Stimulated activated CD4-positive, alpha-beta T cell treated with anti-CD3 and anti-CD28 coated beads, Interleukin-1b, Interleukin-23, amount 100 ng/mL, for 4 hours (primary cell): ENCODE data around the gene MAP4.

Experiments
- DNase-seq, 2 donors: peaks; one replicate each; pipeline ENCODE4 v3.0.0-alpha.2; 2020; ENCODE audit warnings: low read depth in 2 of 2

MAP4 gene

DNA sequence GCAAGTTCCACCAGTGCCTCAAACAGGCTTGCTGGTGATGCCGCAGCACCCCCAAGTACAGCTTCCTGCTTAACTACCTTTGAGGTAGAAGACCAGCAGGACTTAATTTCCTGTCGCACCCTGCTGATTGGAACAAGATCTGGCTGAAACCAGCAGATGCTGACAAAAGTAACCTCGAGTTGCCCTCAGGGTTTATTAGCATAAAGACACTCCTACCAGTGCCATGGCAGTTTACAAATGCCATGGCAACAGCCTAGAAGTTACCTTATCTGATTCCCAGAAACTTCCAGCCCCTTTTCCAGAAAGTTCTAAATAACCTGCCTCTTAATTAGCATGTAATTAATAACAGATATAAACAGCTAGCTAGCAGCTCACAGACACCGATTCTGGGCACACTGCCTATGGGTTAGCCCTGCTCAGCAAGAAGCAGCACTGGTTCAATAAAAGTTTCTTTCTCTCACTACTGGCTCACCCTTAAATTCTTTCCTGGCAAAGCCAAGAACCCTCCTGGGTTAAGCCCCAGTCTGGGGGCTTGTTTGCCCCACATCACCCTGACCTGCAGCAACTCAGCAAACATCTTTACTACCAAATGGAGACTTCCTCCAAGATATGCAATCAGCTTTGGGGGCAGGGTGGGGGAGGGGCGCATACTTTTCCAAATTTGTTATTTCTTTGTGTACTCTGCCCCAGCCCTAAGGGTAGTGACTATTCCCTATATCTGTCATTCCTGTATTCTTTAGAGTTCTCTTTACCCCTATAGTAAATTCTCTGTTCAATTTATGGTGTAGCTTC is 54.2 kb downstream of the MAP4 start:
- no peak for DNase-seq

DNA sequence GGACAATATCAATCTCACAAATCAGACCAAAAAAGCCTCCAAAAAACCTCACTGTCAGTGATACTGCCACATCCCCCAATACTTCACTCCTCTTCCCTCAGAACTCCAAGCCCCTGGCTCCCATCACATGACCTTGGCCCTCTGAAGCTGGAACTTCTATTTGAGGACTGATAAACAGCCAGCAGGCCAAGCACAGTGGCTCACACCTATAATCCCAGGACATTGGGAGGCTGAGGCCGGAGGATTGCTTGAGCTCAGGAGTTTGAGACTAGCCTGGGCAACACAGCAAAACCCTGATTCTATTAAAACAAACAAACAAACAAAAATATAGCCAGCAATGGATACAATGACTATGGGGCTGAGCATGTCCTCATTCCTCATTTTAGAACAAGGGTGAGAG is 55.2 kb downstream of the MAP4 start:
- no peak for DNase-seq

DNA sequence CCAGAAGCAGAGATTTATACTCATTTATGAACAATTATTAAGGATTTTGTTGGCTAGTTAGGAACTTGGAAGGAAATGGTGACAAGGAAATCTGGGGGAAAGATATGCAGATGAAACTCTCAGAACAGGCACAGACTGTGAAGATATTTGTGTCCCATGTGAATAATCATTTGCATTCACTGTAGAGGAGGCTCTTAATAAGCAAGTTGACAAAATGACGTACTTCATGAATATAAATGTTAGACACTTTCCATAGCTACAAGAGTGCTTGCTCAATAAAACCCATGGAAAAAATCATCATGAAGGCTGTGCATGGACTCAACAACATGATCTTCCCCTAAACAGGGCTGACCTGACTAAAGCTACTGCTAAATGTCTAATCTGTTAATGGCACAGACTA is 59.7 kb downstream of the MAP4 start:
- DNase-seq, result no peak

DNA sequence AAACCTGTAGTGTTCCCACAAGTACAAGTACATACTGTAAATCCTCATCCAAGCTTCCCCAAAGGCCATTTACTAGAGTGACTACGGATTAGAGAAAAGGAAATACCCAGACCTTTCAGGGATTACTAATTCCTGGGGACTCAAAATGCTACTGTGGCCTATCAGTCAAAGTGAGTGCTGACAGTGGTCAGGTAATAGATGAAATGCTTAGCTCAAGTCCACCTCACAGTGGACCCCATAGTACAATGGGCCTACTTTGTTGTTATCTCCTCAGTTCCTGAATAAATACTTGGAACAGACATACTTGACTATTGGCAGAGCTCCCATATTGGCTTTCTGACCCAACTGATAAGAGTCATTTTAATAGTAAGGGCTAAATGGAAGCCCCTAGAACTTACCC is 61.6 kb downstream of the MAP4 start:
- no peak for DNase-seq

DNA sequence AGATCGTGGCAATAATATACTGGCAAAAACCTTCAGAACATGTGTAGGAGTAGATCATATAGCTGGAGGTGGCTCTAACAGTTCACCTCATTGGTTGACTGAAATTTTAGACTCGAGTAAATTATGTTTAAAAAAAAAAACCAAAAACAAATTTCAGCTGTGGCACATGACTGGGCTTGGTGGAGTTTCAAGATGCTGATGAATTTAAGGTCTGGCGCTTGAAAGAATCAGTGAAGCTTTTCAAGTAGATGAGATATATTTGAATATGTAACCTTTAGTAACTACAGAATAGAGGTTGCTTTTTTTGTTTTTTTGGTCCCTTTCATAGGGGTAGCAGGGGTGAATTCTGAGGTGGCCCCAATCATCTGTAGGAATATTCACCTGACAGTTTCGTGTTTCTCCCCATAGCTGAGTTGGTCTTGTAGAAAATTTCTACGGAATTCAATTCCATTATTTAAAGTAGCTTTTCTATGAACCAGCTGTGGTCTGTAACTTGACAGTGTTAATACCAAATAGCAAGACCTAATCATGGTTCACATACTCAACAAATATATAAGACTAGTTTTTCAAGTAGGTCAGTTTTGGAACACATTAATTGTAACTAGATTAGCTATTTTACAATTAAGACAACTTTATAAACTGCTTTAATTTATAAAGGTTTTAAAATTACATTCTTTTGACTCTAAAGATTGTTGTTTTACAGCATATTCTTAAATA is 65.6 kb downstream of the MAP4 start:
- no peak for DNase-seq

DNA sequence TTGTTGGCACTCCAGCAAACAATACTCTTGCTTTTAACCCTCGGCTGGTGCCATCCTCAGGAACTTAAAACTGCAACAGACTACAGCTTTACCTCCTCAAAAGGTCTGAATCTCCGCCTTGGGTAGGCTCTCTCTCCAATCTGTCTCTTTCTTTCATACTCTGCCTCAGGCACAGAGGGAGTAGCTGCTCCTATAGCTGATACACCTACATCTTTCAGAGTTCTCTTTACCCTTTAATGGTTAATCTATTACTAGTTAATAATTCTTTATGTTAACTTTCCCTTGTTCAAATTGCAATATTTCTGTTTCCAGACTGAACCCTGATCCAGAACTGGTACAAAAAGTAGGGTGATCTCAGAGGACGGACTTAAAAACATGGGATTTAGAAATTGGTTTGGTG is 66.2 kb downstream of the MAP4 start:
- no peak for DNase-seq

DNA sequence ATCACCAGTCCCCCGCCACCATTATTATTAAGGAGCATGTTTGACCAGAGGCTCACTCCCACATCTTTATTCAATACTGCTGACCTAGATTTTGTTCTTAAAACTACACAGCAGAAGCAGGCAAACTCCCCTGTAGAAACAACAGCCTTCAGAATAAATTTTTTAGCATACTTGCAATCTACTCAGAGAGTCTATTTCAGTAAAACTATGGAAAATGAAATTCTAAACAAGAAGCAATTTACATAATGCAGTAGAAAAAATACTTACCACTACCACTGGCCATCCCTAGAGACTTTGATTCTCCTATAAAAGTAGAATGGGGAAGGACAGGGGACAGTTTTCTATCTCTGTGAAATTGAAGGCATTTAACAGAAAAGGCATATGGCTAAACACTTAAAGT is 76.0 kb downstream of the MAP4 start:
- no peak for DNase-seq

DNA sequence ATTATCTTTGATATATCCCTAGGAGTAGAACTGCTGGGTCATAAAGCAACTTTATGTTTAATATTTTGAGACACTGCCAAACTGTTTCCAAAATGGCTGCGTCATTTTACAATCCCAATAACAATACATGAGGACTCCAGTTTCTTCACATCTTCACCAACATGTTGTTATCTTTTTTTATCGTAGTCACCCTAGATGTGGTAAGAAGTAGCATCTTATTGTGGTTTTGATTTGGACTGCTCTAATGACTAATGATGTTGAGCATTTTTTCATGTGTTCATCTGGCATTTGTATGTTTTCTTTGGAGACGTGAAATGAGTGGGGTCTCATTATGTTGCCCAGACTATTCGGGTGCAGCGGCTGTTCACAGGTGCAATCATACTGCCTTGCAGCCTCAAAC is 83.8 kb downstream of the MAP4 start:
- DNase-seq, result no peak

DNA sequence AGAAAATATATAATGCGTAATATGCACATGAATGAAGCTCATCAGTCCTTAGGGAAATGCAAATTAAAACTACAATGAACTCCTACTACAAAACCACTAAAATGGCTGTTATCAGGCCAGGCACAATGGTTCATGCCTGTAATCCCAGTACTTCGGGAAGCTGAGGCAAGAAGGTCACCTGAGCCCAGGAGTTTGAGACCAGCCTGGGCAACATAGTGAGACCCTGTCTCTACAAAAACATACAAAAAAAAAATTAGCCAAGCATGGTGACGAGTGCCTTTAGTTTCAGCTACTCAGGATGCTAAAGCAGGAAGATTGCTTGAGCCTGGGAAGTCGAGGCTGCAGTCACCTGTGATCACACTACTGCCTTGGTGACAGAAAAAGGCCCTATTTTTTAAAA is 85.2 kb downstream of the MAP4 start:
- DNase-seq, result no peak

DNA sequence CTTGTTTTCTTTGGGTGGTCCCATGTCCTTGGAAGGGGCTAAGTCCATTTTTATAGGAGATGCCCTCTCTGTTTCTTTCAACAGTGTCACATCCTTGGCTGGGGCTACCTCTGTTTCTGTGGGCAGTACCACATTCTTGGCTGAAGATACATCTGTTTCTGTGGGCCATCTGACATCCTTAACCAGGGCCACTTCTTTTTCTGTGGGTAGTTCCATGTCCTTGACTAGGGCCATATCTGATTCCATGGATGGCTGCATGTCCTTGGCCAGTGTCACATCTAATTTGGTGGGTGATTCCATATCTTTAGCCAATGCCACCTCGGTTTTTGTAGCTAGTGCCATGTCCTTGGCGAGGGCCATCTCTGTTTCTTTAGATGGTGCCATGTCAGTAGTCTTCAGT is 99.5 kb downstream of the MAP4 start:
- DNase-seq, result no peak

DNA sequence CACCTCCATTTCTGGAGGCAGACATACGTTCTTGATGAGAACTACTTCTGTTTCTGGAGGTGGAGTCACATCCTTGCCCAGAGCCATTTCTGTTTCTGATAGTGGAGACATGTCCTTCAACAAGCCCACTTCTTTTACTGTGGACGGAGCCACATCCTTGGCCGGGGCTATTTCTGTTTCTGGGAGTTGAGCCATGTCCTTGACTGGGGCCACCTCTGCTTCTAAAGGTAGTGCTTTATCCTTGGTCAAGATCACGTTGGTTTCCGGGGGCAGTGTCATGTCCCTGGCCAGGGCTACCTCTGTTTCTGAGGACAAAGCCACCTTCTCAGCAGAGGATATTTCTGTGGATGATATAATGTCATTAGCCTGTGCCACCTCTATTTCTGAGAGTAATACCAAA is 100.0 kb downstream of the MAP4 start:
- no peak for DNase-seq

DNA sequence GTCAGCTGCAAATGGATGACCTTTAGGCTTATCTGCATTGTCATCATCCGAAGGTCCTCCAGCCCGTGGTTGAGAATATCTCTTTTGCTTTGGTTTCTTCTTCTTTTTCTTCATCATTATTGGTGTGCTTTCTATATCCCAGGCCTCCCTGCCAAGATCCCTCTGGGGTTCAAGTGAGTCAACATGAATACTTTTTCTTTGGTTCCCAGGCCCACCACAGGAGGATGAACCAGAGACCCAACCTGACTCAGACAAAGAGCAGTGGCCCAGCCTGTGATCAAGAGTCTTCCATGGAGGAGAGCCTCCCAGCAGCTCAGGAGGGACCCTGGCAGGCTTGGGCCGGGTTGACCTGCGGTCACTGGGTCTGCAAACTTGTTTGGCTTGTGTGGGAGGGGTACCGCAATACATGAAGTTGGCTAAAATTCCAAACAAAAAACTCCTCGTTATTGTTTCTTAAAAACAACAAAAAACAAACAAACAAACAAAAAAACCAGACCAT is 104.2 kb downstream of the MAP4 start:
- DNase-seq, result no peak

DNA sequence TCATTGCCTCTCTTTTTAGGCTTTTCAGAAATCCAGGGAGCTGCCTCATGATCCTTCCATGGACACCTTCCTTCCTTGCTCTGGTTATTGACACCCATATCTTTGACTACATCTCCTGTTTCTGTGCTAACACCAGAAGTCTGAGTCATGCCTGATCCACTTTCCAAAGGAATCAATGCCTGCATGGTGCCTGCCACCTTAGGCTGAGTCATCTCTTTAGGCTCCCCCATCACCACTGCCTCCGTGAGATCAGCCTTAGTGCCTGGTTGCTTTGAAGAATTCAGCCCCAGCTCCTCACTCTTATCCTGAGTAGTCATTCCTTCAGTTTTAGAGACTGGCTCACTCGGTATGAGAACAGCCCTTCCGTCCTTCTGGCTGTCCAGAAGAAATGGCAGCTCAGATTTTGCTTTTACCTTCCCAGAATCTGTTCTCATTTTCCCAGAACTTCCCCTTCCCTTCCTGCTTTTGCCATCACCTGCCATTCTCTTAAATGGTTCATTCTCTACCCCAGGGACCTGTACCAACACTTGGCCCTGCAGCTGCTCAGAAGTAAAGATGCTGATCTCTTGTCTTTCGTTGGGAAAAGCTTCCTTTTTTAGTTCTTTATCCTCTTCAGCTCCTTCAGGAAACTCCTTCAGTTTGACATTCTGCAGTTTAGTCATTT is 105.3 kb downstream of the MAP4 start:
- DNase-seq, result no peak

DNA sequence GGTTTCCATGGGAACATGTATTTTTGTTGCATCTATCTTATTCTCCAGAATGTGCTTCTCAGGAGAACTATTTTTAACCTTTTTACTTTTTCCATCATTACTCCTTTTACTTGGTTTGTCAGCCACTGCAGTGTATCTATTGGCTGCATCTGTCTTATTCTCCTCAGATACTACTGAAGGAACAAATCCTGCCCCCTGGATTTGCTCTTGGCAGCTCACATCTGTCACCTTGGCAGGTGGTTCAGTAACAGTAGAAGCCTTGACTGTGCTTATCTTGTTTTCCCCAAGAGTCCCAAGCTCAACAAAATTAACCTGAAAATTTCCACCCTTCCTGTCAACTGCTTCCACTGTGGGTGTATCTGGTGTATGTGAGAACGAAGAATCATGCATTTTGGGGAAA is 106.0 kb downstream of the MAP4 start:
- no peak for DNase-seq

DNA sequence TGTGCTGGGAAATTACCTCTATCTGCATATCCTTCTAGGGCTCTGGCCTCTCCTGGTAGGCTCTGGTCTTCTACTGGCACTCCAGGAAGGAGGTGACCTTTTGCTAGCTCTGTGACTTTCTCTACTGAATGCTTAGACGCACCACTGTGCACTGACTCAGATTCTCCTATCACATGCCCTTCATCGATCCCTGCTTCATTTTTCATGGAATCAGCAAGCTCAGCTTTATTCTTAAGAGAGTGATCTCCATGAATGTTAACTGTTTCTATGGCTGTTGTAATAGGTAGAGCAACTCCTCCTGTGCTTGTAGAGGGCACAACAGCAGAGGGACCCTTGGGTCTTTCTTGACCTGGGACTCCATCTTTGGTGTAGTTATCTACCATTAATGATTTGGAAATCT is 106.6 kb downstream of the MAP4 start:
- DNase-seq, result no peak

DNA sequence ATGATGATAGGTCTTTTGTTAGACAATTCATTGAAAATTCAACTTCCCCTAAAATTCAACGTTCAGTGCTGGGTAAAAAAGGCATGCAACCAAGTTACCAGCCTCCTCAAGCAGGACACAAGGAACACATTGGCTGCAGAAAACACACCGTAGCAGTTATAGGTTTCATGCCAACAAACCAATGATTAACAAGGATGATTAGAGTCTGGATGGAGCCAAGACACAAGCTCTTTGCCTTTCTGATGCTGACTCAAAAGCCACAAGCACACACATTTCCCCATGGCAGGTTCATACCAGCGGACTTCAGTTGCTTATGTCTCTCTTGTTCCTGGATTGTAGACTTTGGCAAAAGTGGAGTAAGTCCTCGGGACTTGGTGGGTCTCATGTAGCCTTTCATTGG is 107.5 kb downstream of the MAP4 start:
- no peak for DNase-seq

DNA sequence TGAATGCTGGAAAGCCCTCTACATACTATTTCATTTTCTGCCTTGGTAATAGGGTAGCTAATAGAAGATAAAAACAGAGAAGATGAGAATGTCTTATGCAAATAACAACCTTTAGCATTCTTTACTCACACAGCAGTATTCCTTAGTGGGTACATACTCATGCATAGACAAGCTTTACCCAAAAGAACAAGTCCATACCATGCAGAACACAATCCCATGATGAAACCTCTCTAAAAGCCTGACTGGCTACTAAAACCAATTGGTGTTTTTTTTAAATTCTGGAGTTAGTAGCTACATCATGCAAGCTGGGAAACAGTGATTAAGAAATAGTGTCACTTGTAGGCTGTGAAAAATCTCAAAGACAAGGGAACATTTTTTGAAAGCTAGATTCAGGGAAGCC is 108.4 kb downstream of the MAP4 start:
- no peak for DNase-seq

DNA sequence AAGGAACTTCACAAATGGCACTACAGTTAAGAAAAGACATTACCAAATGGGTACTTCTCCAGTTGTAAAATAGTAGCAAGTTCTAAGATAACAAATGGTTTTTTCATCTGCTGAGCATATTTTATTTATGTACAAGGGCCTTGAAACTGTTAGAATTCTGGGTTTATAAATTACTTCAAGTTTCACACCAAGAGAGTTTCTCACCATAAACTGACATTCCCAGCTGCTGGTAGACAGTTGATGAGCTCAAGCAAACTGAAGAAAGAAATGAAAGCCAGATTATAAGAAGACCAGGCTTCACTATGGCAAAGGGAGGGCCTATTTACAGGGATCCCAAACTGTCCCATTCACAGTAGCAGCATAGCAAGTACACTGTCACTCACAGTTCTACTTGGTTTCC is 113.5 kb downstream of the MAP4 start:
- no peak for DNase-seq

DNA sequence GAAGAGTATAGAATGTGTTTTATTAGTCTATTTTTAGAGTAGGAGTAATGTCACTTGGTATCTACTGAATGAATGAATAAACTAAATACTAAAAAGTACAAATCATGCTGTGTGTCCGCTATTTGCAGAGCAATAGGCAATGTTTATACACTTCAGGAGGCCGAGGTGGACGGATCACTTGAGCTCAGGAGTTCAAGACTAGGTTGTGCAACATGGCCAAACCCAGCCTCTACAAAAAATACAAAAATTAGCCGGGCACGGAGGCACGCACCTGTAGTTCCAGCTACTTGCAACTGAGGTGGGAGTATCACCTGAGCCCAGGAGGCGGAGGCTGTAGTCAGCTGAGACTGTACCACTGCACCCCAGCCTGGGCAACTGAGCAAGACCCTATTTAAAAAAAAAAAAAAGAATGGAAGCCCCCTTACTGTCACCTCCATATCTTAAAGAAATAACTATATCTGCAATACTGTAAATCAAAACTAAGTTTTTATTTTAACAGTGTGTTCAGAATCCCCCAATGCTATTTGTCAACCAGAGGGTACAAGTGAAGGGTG is 114.9 kb downstream of the MAP4 start:
- no peak for DNase-seq

DNA sequence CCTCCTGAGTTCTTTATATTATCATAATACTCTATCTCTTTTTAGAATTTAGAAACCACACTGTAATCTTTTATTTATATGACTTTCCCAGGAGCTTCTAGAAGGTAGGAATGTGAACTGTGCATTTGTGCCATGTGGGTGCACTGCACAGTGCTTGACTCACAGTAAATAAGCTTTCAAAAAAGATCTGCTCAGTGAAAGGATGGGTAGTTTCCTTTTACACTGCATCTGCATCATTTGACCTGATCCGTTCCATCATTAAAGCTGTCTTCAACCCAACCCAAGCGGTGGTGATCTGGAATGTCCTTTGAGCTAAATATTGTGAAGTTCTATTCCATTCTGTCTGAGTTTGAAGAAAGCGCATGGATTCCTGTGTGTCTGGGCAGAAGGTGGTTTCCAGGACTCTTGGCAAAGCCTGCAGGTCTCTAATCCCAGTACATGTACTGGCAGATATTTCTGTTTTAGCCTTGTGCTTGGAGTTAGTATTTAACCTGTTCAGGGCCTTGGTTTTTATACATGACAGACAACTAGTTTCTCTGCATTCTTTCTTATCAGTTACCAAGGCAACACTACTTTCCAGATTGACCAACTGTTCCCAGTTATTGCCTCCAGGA is 116.6 kb downstream of the MAP4 start:
- no peak for DNase-seq

DNA sequence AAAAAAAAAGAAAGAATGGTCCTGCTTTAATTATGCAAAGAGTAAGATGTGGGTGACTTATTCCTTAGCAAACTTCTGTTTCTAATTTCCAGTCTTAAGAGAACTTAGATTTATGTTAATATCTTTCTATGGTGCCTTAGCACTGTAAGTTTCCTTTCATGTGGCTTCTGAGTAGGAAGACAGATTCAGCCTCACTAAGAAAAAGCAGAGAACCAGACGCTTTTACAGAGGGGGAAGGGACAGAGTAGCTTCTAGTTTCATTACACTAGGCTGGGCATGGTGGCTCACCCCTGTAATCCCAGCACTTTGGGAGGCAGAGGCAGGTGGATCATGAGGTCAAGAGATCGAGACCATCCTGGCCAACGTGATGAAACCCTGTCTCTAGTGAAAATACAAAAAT is 118.3 kb downstream of the MAP4 start:
- DNase-seq, result no peak

DNA sequence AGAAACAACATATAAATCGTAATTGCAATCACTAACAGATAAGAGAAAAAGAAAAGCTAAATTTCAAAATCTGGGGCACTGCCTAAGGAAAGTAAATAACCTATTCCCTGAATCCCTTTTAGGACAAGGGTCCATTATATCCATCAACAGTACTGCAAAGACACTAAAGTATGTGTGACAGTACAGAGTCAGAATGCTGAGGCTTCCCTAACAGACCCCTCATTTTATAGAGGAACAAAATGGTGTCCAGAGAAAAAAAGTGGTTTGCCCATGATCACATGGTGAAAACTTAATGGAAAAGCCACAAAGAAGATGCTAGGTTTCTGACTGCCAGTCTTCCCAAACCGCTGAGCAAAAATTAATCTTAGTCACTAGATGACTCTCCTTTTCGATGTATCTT is 119.5 kb downstream of the MAP4 start:
- DNase-seq, result no peak
